ENCODE measurements around the gene TM2D3. TPM values are rescaled to one million over a fixed set of nuclear protein-coding genes. Genes with fewer than 3 reads are reported as not detected.

TM2D3 gene
- total RNA-seq, 2 donors from 2014 or later = 33.7 to 42.7 TPM

- Histone ChIP-seq H3K27ac (no peak overlapping the region), H3K9ac (ENCODE audit: low read depth in 2 of 2, low read length in 2 of 2) (no peak overlapping the region), H3K4me1 (no peaks in the 10 kb centered on the region), H3K9me3 (no peaks in the 10 kb centered on the region), H3K4me3 (no peak overlapping the region), H3K36me3 (no peaks in the 10 kb centered on the region), H3K27me3 (no peaks in the 10 kb centered on the region)
- intact Hi-C loops (cut with DNase I) = no loop called here
- no peak for DNase-seq
- TF ChIP-seq CTCF (IDR thresholded peaks at IDR 0.05) = no peak
Measured at GRCh38 chr15:101625184-101625583, 27.0 kb downstream of the TM2D3 start.

- no peaks in the 10 kb centered on the region for H3K9me3 ChIP-seq
- H3K4me3 ChIP-seq = no peak overlapping the region
- intact Hi-C loops (cut with DNase I) = no loop called here
- DNase-seq = no peak
- TF ChIP-seq CTCF (IDR thresholded peaks at IDR 0.05) = no peak
- no peaks in the 10 kb centered on the region for H3K4me1 ChIP-seq
- no peak overlapping the region for H3K9ac ChIP-seq (ENCODE audit: low read depth in 2 of 2, low read length in 2 of 2)
- H3K27ac ChIP-seq = no peak overlapping the region
- no peaks in the 10 kb centered on the region for H3K27me3 ChIP-seq
- no peaks in the 10 kb centered on the region for H3K36me3 ChIP-seq
Measured at GRCh38 chr15:101623367-101624304, 28.5 kb downstream of the TM2D3 start.

DNA sequence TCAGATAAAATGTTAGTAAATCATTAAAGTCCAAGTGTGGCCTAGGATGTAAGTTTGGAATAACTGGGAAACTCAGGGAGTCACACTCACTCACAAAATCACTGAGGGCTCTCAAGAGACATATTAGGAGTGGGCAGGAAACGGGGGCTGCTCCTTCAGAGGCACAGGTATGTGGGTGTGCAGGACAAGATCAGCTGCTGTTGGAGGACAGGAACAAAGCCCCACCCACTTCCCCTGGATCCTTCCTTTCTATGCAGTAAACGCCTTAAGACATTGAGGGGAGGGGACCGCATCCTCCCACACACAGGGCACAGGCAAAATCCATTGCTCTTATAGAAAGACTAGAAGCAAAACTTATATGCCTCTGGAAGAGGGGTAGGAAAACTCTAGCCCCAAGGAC is 30.2 kb downstream of the TM2D3 start:
- no peak for TF ChIP-seq CTCF (IDR thresholded peaks at IDR 0.05)
- intact Hi-C loops (cut with DNase I) = no loop called here
- H3K9ac ChIP-seq (ENCODE audit: low read depth in 2 of 2, low read length in 2 of 2) = no peak overlapping the region
- H3K27me3 ChIP-seq = no peaks in the 10 kb centered on the region
- no peaks in the 10 kb centered on the region for H3K36me3 ChIP-seq
- H3K4me3 ChIP-seq = no peak overlapping the region
- no peak overlapping the region for H3K27ac ChIP-seq
- no peaks in the 10 kb centered on the region for H3K4me1 ChIP-seq
- H3K9me3 ChIP-seq = no peaks in the 10 kb centered on the region
- no peak for DNase-seq

DNA sequence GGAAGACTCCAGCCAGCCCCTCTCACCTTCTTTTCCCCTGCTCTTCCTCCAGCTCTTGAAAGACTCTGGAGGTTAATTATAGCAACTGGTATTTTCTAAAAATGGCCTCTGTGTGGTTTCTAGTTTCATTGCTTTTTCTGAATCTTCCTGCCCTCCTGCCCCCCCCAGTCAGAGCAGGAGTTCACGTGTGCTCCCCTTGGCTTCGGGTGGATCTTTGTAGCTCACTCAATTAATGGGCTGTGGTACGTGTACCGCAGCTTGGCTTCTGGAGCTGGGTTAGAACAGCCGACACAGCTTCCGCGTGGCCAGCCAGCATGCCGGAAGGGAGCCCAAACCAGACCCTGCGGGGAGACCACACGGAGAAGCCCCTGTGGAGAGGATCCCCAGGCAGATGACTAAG is 31.5 kb downstream of the TM2D3 start:
- H3K4me1 ChIP-seq = peaks cover 5% of the 10 kb centered on the region
- H3K27me3 ChIP-seq = no peaks in the 10 kb centered on the region
- H3K9me3 ChIP-seq = no peaks in the 10 kb centered on the region
- no peak for DNase-seq
- H3K36me3 ChIP-seq = no peaks in the 10 kb centered on the region
- intact Hi-C loops (cut with DNase I) = no loop called here
- no peak for TF ChIP-seq CTCF (IDR thresholded peaks at IDR 0.05)
- H3K9ac ChIP-seq (ENCODE audit: low read depth in 2 of 2, low read length in 2 of 2) = no peak overlapping the region
- H3K27ac ChIP-seq = no peak overlapping the region
- no peak overlapping the region for H3K4me3 ChIP-seq

DNA sequence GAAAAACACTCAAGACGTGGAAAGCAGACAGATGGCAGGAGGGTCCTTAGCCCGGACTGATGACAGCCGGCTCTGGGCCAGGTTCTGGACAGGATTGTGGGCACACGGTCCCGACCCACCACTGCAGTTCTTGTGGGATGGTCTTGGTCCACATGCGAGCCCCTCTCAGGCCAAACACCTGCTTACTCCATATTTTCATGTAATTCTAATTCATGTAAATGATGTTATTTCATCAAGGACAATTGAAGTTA is 32.6 kb downstream of the TM2D3 start:
- H3K36me3 ChIP-seq = no peaks in the 10 kb centered on the region
- DNase-seq = no peak
- no peaks in the 10 kb centered on the region for H3K9me3 ChIP-seq
- H3K4me1 ChIP-seq = peaks cover 6% of the 10 kb centered on the region
- no peak overlapping the region for H3K27ac ChIP-seq
- H3K27me3 ChIP-seq = no peaks in the 10 kb centered on the region
- intact Hi-C loops (cut with DNase I) = no loop called here
- TF ChIP-seq CTCF (IDR thresholded peaks at IDR 0.05) = no peak
- H3K9ac ChIP-seq (ENCODE audit: low read depth in 2 of 2, low read length in 2 of 2) = no peak overlapping the region
- no peak overlapping the region for H3K4me3 ChIP-seq
